Measurements from ENCODE around the gene DYRK4. TPM values are rescaled to one million over a fixed set of nuclear protein-coding genes. Genes with fewer than 3 reads are reported as not detected.
A peak's percentile ranks its signal among the peaks of the same experiment; 100 is the strongest.

The DYRK4 gene
- total and polyA plus RNA-seq, 2 of the 4 experiments (the other 2 are of a cell fraction) = 44.6 to 71.6 TPM

- intact Hi-C loops (cut with micrococcal nuclease) = no loop called here
- Histone ChIP-seq H3K9me3 (ENCODE audit: control insufficient read depth, insufficient read depth, low read length) (no peaks in the 10 kb centered on the region), H2AFZ (replicated peaks; ENCODE audit: low read length, poor library complexity) (peak overlapping the region; percentile 48), H4K20me1 (ENCODE audit: insufficient read depth, low read length) (no peaks in the 10 kb centered on the region), H3K18ac (ENCODE audit: low read depth, low read length) (no peak overlapping the region), H3K4me1 (ENCODE audit: control insufficient read depth, insufficient read depth, low read length) (no peaks in the 10 kb centered on the region), H3K27me3 (ENCODE audit: control insufficient read depth, insufficient read depth, low read length) (peaks cover 3% of the 10 kb centered on the region; the same call in 1 of the 2 replicates), H3K4me3 (ENCODE audit: insufficient read depth, low read depth, low read length) (no peak overlapping the region), H2BK15ac (ENCODE audit: low read depth, low read length) (no peak overlapping the region), H4K8ac (ENCODE audit: low read depth in 2 of 2, low read length in 2 of 2) (no peak overlapping the region), H3K36me3 (ENCODE audit: control insufficient read depth, insufficient read depth, low read length) (no peaks in the 10 kb centered on the region), H4K91ac (ENCODE audit: insufficient read depth, low read depth, low read length) (no peak overlapping the region), H3K4me2 (ENCODE audit: low read depth, low read length) (no peak overlapping the region), H3K14ac (replicated peaks; ENCODE audit: low read depth, low read length) (no peak overlapping the region), H3K4ac (ENCODE audit: low read depth, low read length) (no peak overlapping the region), H2AK5ac (ENCODE audit: low read depth, low read length) (no peak overlapping the region), H3K56ac (ENCODE audit: extremely low read depth, insufficient read depth, low read length) (no peak overlapping the region), H2BK120ac (ENCODE audit: low read depth, low read length) (no peak overlapping the region), H2AK9ac (replicated peaks; ENCODE audit: low read depth, low read length, poor library complexity) (no peak overlapping the region), H3K9ac (ENCODE audit: low read depth, low read length) (no peak overlapping the region), H3K9me1 (ENCODE audit: insufficient read depth, low read length) (no peaks in the 10 kb centered on the region), H2BK20ac (ENCODE audit: low read depth, low read length) (no peak overlapping the region), H3K27ac (ENCODE audit: insufficient read depth, low read length) (no peak overlapping the region), H2BK5ac (ENCODE audit: low read depth, low read length, poor library complexity, severe bottlenecking) (no peak overlapping the region), H3K79me1 (ENCODE audit: low read depth in 1 of 2, low read length in 2 of 2) (no peaks in the 10 kb centered on the region), H3K23ac (ENCODE audit: low read depth, low read length) (no peak overlapping the region), H4K5ac (ENCODE audit: low read depth, low read length) (no peak overlapping the region)
- in situ Hi-C loops (cut with MboI; ENCODE audit: low sequenced_read_pairs) = no loop called here
- 60% methylated on average over 1 of the region's 5 CpGs; no CpG with 5 or more reads in 1 of the 2 experiments for whole genome bisulfite sequencing, 2 experiments (ENCODE audit: extremely low coverage in 2 of 2, insufficient read length in 1 of 2)
- CTCF ChIA-PET = interaction anchor here (1.1 kb wide), 1 partner anchor 22 kb away, joined by 3 read pairs; no protein-coding TSS in a partner anchor
- BruUV-seq (replicated peaks) = no TSS peak
- dilution Hi-C loops (cut with HindIII; ENCODE audit: low sequenced_read_pairs, unreplicated experiment) = no loop called here
- ATAC-seq (ENCODE audit: low read depth) (no peak), DNase-seq (no peak)
- TF ChIP-seq CEBPB (IDR thresholded peaks at IDR 0.05; ENCODE audit: low read depth, low read length) (no peak), RFX5 (IDR thresholded peaks at IDR 0.05; ENCODE audit: low read depth, low read length) (no peak), MXI1 (IDR thresholded peaks at IDR 0.05; ENCODE audit: borderline replicate concordance, low read depth, low read length) (no peak), BHLHE40 (IDR thresholded peaks at IDR 0.05; ENCODE audit: low read depth, low read length) (no peak), MAZ (IDR thresholded peaks at IDR 0.05; ENCODE audit: borderline replicate concordance, low read depth, low read length) (no peak), FOS (IDR thresholded peaks at IDR 0.05; ENCODE audit: low read depth, low read length) (no peak), CHD1 (IDR thresholded peaks at IDR 0.05; ENCODE audit: low read depth, low read length) (no peak), MAFK (IDR thresholded peaks at IDR 0.05; ENCODE audit: low read depth, low read length) (no peak)
- POLR2A ChIA-PET (ENCODE audit: unreplicated experiment) = no interaction called here
Observed at GRCh38 chr12:4626543-4626942, 64.5 kb downstream of the DYRK4 start.

Measured in IMR-90 (cell line).